RKO (cell line): ENCODE data around the gene TMED6.

Experiments
- DNase-seq: peaks from one replicate; pipeline ENCODE4 v3.0.0-alpha.2; 2016; ENCODE audit warnings: low spot score

The TMED6 gene

GRCh38 chr16:69324013-69324531 is 27.5 kb downstream of the TMED6 start:
- DNase-seq, result no peak

DNA sequence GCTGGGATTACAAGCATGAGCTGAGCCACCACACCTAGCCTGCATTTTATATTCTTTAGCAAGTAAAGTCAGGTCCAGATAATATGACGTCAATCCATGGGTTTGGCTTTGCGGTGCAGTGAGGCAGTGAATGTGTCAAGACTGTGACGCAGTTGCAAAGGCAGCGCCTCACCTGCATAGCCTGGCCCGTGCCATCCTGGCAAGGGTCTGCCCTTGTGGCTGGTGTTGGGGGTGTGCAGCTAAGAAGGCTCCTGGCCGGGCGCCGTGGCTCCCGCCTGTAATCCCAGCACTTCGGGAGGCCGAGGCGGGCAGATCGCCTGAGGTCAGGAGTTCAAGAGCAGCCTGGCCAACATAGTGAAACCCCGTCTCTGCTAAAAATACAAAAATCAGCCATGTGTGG is 28.2 kb downstream of the TMED6 start:
- no peak for DNase-seq

DNA sequence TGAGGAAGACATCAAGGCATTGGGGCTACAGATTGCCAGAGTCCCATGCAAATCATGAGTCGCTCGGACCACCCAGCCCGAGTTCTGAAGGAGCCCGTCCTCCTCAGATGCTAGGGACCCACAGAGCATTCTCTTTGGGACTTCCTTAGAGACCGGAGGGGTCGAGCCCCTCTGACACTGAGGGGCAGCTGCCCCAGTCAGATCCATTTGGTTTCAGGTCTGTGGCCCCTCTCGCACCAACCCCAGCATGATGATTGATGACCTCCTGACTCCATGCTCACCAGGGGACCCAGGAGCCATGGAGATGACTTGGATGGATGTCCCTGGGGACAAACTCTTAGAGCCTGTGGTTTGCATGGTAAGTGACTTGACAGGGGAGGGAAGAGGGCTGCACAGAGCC is 29.2 kb downstream of the TMED6 start:
- DNase-seq, result no peak

DNA sequence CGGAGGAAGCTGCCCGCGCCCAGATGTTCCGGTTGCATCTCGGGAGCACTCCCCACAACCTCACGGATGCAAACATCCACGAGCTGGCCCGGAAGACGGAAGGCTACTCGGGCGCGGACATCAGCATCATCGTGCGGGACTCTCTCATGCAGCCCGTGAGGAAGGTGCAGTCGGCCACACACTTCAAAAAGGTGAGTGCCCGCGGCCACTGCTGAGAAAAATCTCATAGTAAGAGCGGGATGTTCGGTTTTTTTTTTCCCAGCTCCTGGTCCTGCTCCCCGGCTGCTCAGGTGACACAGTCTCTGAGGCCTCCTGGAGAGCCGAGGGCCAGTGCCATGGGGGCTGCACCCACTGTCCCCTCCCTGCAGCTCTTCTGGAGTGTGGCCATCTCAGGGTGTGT is 30.5 kb downstream of the TMED6 start:
- DNase-seq, result no peak

- DNase-seq, result no peak
Observed at GRCh38 chr16:69320740-69321073, 30.9 kb downstream of the TMED6 start.

GRCh38 chr16:69319826-69320739 is 31.5 kb downstream of the TMED6 start:
- no peak for DNase-seq

- DNase-seq, result no peak
Observed at GRCh38 chr16:69319381-69319780, 32.2 kb downstream of the TMED6 start.

GRCh38 chr16:69318911-69319289 is 32.7 kb downstream of the TMED6 start:
- DNase-seq, result no peak

DNA sequence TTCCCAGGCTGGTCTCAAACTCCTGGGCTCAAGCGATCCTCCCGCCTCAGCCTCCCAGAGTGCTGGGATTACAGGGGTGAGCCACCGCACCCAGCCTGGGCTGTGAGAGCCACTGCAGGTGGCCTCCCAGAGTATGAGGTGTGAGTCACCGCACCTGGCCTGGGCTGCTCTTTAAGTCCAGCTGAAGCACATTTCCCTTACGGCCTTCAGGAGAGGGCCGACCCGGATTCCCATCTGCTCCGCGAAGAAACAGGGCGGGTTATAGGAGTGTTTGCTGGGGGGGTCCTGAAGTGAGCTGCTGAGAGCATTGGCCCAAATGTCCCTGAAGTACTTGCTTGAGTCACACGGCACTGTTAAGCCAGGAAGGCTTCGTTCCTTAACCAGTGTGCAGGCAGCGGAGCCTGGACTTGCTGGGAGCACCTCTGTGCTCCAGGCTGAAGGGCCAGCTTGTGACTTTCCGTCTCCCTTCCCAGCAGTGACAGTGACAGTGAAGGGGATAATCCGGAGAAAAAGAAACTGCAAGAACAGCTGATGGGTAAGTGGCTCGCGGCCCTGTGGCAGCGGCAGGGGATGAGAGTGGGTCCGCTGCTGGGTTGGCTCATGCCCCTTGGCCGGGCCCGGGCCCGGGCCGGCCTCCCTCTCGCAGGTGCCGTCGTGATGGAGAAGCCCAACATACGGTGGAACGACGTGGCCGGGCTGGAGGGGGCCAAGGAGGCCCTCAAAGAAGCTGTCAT is 33.2 kb downstream of the TMED6 start:
- no peak for DNase-seq

DNA sequence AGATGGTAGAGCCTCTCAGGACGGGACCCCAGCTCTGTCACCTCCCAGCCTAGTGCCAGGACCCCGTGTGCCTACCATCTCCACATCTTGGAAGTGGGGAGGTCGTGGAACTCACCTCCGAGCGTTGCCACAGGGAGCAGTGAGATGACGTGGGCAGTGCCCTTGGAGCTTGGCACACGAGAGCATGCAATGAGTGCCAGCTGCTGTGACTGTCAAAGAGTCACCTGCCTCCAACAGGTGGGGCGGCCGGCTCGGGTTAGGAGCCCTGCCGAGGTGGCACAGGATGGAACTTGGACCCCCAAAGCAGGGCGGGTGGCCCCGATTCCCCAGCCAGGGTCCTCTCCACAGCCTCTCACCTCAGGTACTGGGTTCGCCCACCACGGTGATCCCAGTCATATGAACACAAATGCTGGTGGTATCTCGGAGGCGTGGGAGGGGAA is 35.0 kb downstream of the TMED6 start:
- DNase-seq, result no peak

GRCh38 chr16:69315486-69316311 is 35.9 kb downstream of the TMED6 start:
- no peak for DNase-seq

DNA sequence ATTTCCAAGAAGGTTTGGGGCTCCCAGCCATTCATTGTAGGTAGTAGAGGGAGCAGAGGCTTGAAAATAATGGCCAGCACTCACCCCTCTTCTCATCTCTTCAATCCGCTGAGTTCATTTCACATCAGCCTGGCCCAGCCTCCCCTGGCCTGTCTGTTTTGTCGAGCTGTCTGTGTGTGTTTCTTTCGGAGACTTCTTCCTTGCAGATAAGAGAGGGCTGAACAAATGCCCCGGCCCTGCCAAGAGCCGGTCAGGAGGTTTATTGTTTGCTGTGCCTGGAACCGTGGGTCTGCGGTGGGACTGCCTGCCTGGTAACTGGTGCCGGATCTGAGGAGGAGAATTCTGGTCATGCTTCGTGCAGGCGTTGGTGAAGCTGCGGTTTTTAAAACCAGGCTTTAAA is 37.1 kb downstream of the TMED6 start:
- DNase-seq, result no peak

DNA sequence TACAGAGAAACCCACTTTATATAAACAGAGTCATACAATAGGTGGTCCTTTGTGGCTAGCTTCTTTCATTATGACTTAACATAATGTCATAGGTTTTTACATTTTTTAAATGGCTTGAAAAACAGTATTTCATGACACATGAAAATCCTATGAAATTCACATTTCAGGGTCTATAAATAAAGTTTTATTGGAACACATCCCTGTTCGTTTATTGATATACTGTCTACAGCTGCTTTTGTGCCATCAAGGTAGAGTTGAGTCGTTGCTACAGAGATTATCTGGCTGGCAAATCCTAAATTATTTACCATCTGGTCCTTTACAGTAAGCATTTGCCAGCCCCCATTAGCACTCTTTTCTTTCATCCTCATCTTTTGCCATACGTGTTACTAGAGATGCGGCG is 38.1 kb downstream of the TMED6 start:
- DNase-seq, result no peak

DNA sequence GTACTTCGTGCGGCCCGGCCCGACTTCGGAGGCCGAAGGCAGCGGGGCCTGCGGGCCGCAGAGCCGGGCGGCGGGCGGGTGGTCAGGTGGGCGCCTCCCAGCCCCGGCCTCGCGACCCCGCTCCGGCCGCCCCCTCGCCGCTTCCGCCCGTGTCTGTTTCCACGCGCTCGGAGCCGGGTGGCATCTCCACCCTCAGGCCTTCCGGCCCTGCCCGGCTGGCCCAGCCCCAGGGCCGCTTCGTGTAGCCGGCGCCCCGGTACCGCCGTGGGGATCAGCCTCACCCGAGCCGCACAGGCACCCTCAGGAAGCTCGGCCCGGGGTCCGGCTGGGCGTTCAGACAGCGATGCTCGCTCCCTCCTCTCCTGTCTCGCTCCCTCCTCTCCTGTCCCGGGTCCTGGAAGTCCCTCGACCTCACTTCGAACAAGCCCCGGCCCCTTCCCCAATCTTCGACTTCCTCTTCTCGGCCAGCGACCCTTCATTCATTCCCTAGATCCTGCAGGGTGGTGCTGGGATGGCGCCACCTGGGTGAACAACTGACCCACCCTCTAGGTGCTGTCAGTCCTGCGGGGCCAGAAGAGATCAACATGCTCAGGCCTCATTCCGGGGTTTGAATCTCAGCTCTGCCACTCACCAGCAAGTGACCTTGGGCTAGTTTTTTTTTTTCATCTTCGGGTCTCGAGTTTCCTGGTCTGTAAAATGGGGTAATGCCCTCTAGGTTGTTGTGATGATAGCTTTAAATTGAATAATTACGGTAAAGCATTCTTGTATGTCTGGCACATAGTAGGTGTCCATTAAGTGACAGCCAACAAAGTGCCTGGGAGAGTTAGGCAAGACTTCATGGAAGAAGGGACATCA is 39.8 kb downstream of the TMED6 start:
- DNase-seq, result peak; percentile 51

- peak; percentile 93 for DNase-seq
Observed at GRCh38 chr16:69310653-69311532, 40.7 kb downstream of the TMED6 start, which contains the start of gene VPS4A. Gene VPS4A, plus strand, starts transcription at chr16:69311350. Its CDS starts 162 bp downstream, at chr16:69311512.

GRCh38 chr16:69309316-69309715 is 42.3 kb downstream of the TMED6 start:
- DNase-seq, result no peak

DNA sequence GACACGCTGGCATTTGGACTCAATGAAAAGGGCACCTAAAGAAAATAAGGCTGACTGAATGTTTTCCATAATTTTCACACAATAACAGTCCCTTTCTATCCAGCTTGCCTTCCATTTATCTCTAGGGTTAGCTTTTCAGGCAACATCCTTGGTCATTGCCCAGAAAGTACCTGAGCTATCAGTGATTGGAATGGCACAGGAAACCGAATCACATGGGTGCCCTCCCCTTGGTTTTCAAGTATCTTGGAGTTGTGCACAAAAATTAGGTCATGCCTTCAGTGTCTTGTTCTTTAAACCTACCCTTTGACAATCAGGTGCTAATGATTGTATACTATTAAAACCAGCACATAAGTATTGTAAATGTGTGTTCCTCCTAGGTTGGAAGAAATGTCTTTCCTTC is 43.7 kb downstream of the TMED6 start:
- no peak for DNase-seq

GRCh38 chr16:69307091-69307490 is 44.5 kb downstream of the TMED6 start:
- DNase-seq, result no peak

DNA sequence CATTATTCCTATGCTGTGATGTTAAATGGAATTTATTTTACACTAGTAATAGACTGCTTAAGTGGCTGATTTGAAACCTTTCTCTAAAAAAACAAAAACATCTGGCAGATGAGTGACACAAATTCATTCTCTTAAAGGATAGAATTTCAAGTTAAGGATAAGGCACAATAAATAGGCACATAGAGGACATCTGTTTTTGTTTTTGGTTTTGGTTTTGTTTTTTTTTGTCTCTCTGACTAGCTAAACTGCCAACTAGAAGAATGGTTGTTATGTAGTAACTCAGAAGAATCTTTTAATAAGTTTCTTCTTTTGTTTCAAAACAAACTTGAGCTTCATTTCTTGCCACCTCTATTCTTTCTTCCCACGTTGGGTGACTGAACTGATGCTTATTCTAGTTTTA is 45.6 kb downstream of the TMED6 start:
- no peak for DNase-seq

DNA sequence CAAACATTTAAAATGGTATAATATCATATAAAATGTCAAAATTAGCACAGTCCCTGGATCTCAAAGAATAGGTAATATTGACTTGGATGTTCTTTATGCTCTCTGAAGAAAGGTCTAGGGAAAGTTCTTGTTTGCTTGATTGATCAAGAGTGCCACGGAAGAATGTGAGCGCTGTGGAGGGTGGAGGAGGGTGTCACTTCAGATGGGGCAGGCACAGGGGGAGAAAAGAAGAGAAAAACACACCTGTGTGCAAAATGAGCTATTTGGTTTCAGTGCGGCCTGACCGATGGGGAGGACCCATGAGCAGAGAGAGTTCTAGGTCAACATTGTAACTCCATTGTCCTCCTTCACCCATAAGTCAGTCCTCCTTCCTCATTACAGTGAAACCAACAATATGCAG is 49.3 kb downstream of the TMED6 start:
- no peak for DNase-seq
